HS-5 (cell line): ENCODE measurements around the gene CFAP53.
"Not testable (repeated sequence)": the region's sequence is repeated elsewhere in the genome, so short reads cannot be mapped to it uniquely, and the experiment has no call there.

Source experiments
- DNase-seq: peaks from one replicate; pipeline ENCODE4 v3.0.0-alpha.2; 2012; ENCODE audit warnings: low read depth

The CFAP53 gene

DNA sequence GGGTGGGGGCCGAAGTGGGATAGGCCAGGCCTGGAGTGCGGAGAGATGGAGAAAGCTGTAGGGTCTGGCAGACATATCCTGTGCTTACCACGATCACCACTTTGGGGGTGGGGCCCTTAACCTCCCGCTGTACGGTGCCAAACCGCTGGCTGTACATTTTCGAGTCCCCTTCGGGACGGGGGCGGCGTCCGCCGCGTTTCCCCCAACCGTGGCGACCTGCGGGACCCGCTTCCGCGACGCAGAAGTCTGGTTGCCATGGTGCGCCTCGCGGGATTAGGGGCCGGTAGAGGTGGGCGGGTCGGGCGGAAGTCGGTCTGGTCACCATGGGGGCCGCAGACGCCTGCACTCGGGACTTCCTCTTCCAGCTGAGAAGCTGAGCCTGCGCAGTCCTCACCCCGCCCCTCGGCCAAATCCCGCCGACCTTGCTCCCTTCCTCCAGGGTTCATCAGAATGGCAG, at the start of gene CFAP53:
Gene CFAP53, minus strand, starts transcription at position 248 of the 457 bp plus-strand sequence. Its CDS starts 91 bp downstream, at position 157.
- peak; percentile 35 for DNase-seq

DNA sequence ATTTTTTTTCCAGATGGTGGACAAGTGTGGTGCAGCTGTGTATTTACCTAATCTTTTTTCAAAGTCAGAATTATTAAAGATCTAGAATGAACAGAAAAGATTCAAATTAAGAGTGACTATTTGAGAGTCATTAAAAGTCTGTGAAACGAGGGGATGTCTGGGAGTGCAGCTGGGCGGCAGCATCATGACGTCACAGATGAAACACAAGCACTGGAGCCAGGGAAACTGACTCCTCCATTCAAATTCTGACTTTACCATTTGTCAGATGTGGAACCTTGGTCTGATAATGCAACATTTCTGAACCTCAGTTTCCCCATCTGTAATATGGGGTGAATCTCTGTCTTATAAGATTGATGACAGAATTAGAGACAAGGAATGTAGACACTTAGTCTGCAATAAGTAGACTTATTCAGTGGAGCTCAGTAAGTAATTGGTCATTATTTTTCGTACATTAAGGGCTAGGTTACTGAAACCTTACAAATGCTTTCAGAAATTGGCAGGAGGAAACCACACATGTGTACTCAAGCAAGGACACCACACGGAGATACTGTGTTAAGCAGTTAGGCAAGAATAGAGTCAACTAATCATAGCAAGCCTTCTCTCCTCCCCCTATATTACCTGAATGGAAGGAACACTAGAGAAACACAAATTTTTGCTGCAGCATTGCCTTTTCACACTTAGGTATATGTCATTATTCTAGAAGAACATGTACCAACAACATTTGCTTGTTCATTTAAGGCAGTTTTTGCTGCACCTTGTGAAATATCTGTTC, 49.0 kb upstream of the CFAP53 start:
- no peak for DNase-seq

DNA sequence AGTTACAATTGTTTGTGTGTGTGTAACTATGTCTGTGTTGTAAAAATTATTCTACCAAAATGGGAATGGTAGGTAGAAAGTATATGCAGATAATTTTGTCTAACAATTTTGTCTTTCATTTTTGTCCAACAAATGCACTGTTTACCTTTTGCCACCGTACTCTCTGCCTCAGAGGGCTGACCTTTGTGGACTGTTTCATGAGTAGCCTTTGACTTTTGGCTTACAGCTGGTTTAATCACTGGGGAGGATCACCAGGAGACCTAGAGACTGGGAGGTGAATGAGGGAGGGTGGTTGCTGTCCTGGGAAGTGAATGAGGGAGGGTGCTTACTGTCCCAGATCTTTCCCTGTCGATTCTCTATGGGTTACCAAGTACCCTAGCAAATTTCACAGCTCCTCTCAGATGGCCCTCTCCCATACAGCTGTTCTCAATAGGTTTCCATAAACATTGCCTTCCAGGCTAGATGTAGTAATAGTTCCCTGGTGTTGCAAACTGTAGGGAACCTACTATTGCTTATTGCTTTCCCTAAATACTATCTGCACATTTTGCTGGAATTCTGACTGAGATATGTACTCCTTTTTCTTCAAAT, 47.7 kb upstream of the CFAP53 start:
- DNase-seq = no peak

GRCh38 chr18:50313031-50313607, 46.8 kb upstream of the CFAP53 start:
- no peak for DNase-seq

DNA sequence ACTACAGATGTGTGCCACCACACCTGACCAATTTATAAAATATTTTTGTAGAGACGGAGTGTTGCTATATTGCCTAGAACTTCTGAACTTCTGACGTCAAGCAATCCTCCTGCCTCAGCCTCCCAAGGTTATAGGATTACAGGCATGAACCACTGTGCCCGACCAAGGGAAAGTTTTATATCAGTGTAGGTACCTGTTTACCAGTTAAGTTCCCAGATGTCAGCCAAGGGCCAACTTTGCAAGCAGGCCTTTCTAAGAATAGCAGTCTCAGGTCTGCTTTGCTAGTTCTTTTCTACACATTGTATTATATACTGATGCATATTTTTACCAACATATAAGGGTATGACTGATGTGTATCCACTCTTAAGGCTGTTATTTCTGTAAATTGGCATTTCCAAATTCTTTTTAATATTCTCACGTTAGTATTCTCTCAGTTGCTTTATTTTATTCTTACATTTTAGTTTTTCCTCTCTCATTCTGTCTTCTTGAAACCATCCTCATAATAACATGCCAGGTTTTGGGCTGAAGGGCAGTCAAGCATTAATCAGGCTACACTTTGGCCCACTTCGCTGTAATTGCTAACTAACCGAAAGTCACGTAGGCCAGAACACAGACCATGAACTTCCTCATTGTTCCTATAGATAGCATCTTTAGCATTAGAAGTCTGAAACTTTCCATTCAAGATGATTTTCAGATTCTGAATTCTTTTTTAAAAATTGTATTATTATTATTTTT, 46.2 kb upstream of the CFAP53 start:
- DNase-seq = no peak

- DNase-seq = no peak
Measured at GRCh38 chr18:50311650-50312049, 45.4 kb upstream of the CFAP53 start.

DNA sequence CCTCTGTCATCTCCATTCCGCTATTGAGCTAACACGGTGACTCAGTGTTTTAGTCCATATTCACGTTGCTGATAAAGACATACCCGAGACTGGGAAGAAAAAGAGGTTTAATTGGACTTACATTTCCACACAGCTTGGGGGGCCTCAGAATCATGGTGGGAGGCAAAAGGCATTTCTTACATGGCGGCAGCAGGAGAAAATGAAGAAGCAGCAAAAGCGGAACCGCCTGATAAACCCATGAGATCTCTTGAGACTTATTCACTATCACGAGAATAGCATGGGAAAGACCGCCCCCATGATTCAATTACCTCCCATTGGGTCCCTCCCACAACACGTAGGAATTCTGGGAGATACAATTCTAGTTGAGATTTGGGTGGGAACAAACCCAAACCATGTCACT, 43.8 kb upstream of the CFAP53 start:
- DNase-seq = no peak

DNA sequence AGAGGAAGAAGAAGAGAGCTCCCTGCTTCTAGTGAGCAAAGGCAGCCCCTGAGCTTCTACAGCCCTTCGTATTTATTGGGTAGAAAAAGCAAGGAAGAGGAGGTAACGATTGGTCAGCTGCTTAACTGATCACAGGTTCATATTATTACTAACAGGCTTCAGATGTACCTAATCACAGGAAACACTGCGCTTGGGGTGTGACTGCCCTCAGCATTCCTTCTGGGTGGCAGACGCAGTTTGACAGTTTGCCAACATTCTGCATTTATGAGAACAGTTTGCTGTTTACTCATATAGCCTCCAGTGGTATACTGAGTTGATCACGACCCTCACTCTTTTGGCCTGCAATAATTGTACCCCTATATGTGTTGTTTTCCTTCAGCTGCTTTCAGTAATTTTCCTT, 42.6 kb upstream of the CFAP53 start:
- not testable (repeated sequence) for DNase-seq

DNA sequence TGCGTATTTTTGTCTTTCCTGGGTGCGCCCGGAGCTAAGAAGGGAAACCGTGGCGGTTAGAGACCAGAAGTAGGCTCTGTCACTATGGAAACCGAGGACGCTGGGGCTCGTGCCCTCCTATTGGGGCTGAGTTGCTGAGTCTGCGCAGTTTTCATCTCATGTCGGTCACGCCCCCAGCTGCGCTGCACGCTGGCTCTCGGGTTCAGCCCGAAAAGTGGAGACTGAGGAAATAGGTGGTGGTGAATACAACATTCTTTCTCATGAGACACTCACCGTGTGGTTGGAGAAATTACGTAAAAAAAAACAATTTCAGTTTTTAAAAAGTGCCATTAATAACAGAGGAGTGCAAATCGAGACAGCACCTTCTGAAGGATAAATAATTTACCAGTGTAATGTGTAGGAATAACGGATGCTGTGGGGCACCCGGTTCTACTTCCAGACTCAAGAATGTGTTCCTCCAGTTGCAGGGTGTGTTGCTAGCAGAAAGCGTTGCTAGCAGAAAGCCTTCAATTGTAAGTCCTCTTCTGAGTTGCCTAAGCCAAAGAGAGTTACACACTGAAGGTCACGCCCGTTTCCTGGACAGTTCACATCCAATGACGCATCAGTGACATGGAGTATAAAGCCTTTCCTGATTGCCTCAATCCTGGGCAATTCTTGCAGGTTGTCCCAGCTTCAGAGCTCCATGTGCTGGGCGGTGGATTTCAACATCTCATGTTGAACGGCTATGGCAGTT, 41.6 kb upstream of the CFAP53 start:
- DNase-seq = peak; percentile 74

DNA sequence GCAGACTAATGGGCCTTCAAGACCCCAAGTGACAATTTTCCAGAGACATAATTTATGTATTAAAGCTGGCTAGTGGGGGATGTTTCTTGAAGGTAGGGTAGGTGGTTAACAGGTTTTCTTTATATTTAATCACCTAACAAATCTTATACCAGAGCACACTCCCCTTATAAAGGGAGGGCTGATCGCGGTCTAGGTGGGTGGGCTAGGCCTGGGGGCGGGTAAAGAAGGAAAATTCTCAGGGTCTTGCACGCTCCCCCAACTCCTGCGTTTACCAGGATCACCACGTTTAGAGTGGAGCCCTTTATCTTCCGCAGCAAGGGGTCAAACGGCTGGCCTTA, 41.1 kb upstream of the CFAP53 start:
- DNase-seq = no peak

DNA sequence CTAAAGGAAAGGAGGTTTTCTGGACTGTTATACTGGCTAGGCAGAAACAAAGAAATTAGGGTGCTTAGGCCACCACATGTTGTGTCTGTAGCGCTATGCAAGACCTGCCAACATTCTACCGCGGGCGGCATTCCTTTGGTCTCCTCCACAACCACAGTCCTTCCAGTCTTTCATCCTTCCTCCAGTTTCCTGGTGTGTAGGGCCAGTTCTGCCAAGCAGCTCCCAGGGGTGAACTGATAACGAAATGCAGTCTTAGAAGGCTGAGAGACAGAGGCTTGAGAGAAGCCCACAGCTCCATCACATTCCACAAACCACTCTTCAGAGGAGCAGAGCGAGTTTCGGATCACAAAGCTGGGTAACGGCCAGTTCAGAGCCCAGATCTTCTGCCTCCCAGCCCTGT, 40.6 kb upstream of the CFAP53 start:
- no peak for DNase-seq

- no peak for DNase-seq
Measured at GRCh38 chr18:50301074-50301473, 34.8 kb upstream of the CFAP53 start.

DNA sequence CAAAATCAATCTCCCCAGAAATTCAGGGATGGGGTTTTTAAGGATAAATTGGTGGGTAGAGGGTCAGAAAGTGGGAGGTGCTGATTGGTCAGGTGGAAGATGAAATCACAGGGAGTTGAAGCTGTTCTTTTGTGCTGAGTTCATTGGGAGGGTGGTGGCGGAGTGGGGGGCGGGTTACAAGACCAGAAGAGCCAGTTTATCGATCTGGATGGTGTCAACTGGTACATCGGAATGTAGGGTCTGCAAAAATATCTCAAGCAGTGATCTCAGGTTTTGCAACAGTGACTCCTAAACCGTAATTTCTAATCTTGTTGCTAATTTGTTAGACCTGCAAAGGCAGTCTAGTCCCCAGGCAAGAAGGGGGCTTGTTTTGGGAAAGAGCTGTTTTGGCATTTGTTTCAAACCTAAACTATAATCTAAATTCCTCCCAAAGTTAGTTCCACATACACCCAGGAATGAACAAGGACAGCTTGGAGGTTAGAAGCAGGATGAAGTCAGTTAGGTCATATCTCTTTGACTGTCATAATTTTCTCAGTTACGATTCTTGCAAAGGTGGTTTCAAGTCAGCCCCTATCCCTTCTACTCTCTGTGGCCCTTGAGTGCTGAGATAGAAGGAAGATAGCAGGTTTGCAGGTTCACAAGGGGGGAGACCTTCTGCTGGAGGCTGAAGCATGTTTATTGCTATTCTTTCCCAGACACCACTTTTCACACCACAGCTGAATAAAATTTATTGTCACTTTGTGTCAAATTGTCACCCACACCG, 33.5 kb upstream of the CFAP53 start:
- DNase-seq = no peak

GRCh38 chr18:50298443-50299284, 32.4 kb upstream of the CFAP53 start:
- no peak for DNase-seq

- no peak for DNase-seq
Measured at GRCh38 chr18:50297621-50298442, 31.5 kb upstream of the CFAP53 start.

GRCh38 chr18:50293039-50293438, 26.7 kb upstream of the CFAP53 start:
- no peak for DNase-seq

DNA sequence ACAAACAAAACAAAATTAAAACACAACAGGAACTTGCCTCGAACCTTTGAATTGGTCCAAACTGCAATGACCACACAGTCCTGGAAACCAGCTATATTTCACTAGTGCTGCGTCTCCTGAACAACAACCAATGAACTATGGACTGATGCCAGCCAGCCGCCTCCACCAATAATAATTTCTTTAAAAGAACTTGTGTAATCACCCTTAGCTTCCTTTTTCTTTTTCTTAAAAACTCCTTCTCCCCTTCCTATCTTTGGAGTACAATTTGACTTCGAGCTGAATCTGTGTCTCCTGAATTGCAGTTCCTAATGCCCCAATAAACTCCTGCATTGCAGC, 22.8 kb upstream of the CFAP53 start:
- DNase-seq = no peak

GRCh38 chr18:50288348-50289107, 22.2 kb upstream of the CFAP53 start:
- not testable (repeated sequence) for DNase-seq
